ENCODE measurements around the gene ZNF362. TPM values are rescaled to one million over a fixed set of nuclear protein-coding genes. Genes with fewer than 3 reads are reported as not detected.

The ZNF362 gene
- total RNA-seq, 1 donor from 2014 or later: 85.0 TPM

DNA sequence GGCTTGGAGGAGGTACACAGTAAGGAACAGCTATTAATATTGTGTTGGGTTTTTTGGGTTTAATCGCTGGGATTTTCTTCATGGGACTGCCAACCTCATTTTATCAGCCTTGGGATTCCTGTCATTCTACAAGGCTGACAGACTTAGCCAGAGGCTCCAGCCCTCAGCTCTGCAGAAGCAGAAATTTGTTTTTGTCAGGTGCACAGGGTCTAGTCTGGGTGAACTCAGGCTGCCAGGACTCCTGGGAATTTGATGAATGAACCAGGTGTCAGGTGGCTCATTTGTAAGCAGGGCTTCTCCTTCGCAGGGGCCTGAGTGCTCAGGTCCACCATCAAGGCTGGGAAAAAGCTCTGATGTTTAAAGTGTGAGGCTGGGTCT is 11.5 kb upstream of the ZNF362 start:
- no peak for TF ChIP-seq CTCF (IDR thresholded peaks at IDR 0.05)
- Mint-ChIP-seq H3K9me3 (ENCODE audit: low read depth) (no peaks in the 10 kb centered on the region), H3K4me3 (ENCODE audit: unreplicated experiment) (no peak overlapping the region), H3K27ac (ENCODE audit: unreplicated experiment) (no peak overlapping the region), H3K27me3 (ENCODE audit: low read depth) (no peaks in the 10 kb centered on the region), H3K36me3 (ENCODE audit: low read depth) (no peaks in the 10 kb centered on the region), H3K4me1 (ENCODE audit: low read depth) (peaks cover 19% of the 10 kb centered on the region)
- DNase-seq (ENCODE audit: low spot score): no peak

GRCh38 chr1:33246171-33246570 is 10.1 kb upstream of the ZNF362 start:
- TF ChIP-seq CTCF (IDR thresholded peaks at IDR 0.05): no peak

GRCh38 chr1:33247545-33247944 is 8.7 kb upstream of the ZNF362 start:
- DNase-seq (ENCODE audit: low spot score): no peak
- Mint-ChIP-seq H3K27ac (ENCODE audit: unreplicated experiment) (no peak overlapping the region), H3K36me3 (ENCODE audit: low read depth) (no peaks in the 10 kb centered on the region), H3K4me3 (ENCODE audit: unreplicated experiment) (no peak overlapping the region), H3K9me3 (ENCODE audit: low read depth) (no peaks in the 10 kb centered on the region), H3K27me3 (ENCODE audit: low read depth) (no peaks in the 10 kb centered on the region), H3K4me1 (ENCODE audit: low read depth) (peaks cover 16% of the 10 kb centered on the region)
- no peak for TF ChIP-seq CTCF (IDR thresholded peaks at IDR 0.05)

More at GRCh38 chr1:33246171-33246570, 10.1 kb upstream of the ZNF362 start:
- Mint-ChIP-seq H3K9me3 (ENCODE audit: low read depth) (no peaks in the 10 kb centered on the region), H3K4me3 (ENCODE audit: unreplicated experiment) (no peak overlapping the region), H3K27me3 (ENCODE audit: low read depth) (no peaks in the 10 kb centered on the region), H3K4me1 (ENCODE audit: low read depth) (peaks cover 16% of the 10 kb centered on the region), H3K36me3 (ENCODE audit: low read depth) (no peaks in the 10 kb centered on the region), H3K27ac (ENCODE audit: unreplicated experiment) (no peak overlapping the region)
- no peak for DNase-seq (ENCODE audit: low spot score)

DNA sequence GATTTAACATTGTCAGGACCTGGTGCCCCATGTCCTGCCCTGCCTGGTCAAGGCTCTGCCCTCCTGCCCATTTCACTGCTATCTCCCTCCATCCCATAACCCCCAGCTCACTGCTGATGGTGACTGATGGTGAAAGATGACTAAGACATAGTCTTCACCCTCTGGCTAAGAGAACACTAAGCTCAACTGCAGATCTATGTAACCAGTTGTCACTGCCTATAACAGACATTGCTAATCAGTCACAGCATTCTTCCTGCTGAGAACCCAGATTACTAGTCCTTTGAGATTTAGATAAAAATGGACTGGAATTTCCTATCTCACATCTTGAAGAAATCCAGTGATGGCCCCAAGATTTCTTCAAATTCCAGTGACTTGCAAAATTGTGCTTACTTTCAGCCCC is 8.0 kb upstream of the ZNF362 start:
- H3K9me3 Mint-ChIP-seq (ENCODE audit: low read depth): no peaks in the 10 kb centered on the region
- H3K4me1 Mint-ChIP-seq (ENCODE audit: low read depth): peaks cover 14% of the 10 kb centered on the region
- H3K36me3 Mint-ChIP-seq (ENCODE audit: low read depth): no peaks in the 10 kb centered on the region
- H3K4me3 Mint-ChIP-seq (ENCODE audit: unreplicated experiment): no peak overlapping the region
- no peak for DNase-seq (ENCODE audit: low spot score)
- no peaks in the 10 kb centered on the region for H3K27me3 Mint-ChIP-seq (ENCODE audit: low read depth)
- no peak overlapping the region for H3K27ac Mint-ChIP-seq (ENCODE audit: unreplicated experiment)
- no peak for TF ChIP-seq CTCF (IDR thresholded peaks at IDR 0.05)

DNA sequence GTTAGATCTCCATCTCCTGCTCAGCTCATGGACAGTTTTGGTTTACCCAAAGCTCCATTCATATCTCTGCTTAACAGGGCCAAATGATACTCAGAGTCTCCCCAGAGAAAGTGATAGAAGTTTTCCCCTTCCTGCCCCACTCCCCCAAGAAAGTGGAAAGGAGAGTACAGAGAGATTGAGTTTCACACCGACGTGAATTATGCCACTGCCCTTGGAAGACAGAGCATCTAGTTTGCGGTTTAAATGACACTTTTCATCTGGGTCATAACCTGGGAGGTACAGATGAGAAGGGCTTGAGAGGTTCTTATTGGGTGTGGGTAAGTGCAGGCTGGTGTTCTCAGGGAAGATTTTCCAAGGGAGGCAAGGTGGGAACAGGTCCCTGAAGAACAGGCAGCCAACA is 6.9 kb upstream of the ZNF362 start:
- Mint-ChIP-seq H3K4me3 (ENCODE audit: unreplicated experiment) (no peak overlapping the region), H3K36me3 (ENCODE audit: low read depth) (no peaks in the 10 kb centered on the region), H3K27ac (ENCODE audit: unreplicated experiment) (no peak overlapping the region), H3K27me3 (ENCODE audit: low read depth) (no peaks in the 10 kb centered on the region), H3K4me1 (ENCODE audit: low read depth) (peaks cover 7% of the 10 kb centered on the region), H3K9me3 (ENCODE audit: low read depth) (no peaks in the 10 kb centered on the region)
- DNase-seq (ENCODE audit: low spot score): no peak
- TF ChIP-seq CTCF (IDR thresholded peaks at IDR 0.05): no peak
